HG03378 (cell line): Measurements from ENCODE around the gene PITPNM3.
"Not testable (repeated sequence)": the region's sequence is repeated elsewhere in the genome, so short reads cannot be mapped to it uniquely, and the experiment has no call there.

Source experiments
- ATAC-seq: cut with Tn5 transposase; IDR thresholded peaks from one replicate; pipeline ENCODE4 v1.9.1; 2021; ENCODE audit warnings: mild to moderate bottlenecking, moderate library complexity; ENCODE audit not compliant: unreplicated experiment

Gene PITPNM3

DNA sequence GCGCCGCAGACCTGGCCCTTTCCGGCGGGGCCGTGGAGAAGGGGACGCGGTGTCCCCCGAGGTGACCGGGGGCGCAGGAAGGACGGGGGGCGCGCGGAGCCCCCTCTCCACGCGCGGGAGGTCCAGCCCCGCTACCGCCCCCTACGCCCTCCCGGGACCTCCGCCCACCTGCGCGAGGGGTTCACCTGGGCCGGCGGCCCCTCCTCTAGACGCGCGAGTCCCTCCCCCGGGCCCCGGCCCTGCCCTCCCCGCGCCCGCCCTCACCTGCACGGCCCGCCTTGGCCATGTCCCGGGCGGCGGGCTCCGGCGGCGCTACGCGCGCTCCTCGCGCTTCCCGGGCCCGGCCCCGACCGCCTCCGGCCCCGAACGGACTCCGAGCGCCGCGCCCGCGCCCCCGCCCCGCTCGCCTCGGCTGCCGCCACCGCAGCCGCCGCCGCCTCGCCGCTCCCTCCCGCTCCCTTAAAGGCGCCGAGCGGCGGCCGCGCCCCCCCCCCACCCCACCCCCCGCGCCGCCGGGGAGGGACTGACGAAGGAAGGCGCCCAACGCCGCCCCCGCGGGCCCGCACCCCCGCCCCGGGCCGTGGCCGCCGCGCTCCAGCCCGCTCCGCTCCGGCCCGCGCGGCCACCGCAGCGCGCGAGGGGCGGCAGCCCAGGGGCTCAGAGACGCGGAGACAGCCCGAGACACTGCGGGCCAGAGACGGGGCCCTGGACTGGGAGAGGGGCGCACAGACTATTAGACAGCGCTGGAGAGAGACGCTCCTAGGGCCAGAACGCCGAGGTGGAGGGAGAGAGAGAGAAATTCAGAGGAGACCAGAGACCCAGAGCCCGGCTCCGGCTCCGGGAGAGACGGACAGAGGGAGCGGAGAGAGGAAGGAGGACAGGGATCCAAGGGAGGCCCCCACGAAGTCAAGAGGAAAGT is at the start of gene PITPNM3:
Gene PITPNM3, minus strand, starts transcription at position 435 of the 919 bp plus-strand sequence. Its CDS starts 149 bp downstream, at position 286.
- ATAC-seq, result no peak

DNA sequence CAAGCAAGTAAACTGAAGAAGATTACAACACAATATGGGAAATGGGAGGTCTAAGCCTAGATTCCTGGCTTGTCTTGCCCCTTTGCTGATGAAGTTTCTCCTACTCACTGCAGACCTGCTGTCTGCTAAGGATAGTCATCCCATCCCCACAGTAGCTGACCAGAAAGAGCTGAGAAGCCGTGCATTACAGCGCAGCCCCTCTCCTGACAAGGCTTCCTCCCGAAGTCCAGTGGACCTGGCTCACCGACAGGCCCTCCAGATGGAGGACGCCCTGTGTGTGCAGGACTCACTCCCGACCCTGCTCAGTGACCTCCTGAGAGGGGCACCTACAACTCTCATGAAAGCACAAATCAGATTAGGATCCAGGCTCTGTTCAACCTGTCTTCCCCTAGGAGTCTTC is 48.8 kb upstream of the PITPNM3 start:
- no peak for ATAC-seq

DNA sequence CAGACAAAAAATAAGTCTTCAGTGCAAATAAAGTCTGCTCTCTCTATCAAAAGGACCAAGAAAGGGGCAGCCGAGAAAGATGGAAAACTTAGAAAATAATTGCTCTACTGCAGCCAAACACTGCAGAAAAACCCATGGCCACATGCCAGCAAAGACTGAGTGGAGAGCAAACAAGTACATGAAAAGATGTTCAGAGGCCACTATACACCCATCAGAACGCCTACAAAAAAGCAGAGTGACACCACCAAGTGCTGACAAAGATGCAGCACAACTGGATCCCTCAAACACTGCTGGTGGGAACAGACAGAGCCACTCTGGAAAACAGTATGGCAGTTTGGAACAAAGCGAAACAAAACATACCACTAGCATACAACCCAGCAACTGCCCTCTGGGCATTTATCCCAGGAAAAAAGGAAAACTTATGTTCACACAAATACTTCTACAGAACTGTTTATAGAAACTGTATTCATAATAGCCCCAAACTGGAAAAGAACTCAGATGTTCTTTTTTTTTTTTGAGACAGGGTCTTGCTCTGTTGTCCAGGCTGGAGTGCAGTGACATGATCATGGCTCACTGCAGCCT is 47.5 kb upstream of the PITPNM3 start:
- ATAC-seq, result no peak

DNA sequence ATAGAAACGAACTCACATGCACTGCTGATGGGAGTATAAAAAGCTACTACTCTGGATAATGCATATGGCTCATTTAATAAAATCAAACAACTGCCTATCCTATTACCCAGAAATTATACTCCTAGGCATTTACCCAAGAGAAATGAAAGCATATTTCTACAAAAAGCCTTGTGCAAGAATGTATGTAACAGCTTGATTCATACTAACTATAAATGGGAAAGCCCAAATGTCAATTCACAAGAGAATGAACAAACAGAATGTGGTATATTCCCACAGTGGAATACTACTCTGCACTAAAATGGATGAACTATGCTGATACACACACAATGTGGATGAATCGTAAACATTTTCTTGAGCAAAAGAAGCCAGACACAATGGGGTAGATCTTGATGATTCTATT is 45.8 kb upstream of the PITPNM3 start:
- no peak for ATAC-seq

- ATAC-seq, result no peak
These were observed 43.0 kb upstream of the PITPNM3 start for GRCh38 chr17:6599364-6599763.

DNA sequence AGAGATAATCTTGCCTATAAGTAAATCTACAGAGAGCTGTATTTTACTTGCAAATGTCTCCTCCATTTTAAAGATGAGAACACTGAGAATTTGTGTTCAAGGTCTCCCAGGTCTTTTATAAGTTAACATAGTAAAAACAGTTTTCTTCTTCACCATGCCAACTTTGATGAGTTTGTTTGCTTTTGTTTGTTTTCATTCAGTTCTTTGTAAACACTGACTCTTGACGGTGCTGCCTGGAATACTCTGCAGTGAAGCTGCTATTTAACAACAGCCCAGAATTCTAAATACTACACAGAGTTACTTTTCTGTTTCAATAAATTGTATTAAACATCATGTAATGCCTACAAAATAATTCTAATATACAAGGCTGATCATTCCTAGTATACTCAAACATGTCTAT is 41.4 kb upstream of the PITPNM3 start:
- no peak for ATAC-seq

DNA sequence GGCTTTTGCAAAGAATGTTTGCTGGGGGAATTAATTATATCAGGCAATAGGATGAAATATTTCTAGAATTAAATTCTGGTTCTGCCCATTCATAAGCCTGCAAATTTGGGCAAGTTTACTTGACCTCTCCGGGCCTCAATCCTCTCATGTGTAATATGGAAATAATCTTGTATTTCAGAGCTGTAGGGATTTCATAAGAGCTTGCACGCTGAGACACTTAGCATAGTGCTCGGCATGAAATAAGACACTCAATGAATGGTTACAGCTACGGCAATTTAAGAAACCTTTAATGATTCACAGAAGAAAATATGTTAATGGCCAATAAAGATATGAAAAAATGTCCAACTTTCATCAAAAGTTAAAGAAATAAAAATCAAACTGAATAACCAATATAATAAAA is 40.6 kb upstream of the PITPNM3 start:
- ATAC-seq, result no peak

DNA sequence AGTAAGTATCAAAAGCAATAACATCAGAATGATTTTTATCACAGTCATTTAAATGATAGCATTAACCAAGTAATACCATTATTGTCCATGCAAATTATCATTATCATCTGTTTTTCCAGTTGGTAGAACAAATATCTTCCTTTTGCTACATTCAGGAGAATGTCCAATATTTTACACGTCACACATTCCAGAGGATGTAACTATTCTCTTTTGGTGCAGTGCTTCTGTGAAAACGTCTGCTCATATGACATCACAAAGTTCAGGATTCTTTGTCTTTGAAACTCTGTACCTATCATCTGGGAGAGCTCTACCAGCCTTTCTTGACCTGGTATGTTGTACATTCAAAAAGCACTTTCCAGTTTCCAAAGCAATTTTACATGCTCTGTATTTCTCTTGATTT is 40.2 kb upstream of the PITPNM3 start:
- ATAC-seq, result no peak

GRCh38 chr17:6596081-6596480 is 39.7 kb upstream of the PITPNM3 start:
- ATAC-seq, result no peak

- not testable (repeated sequence) for ATAC-seq
These were observed 37.0 kb upstream of the PITPNM3 start for GRCh38 chr17:6593371-6593770.

DNA sequence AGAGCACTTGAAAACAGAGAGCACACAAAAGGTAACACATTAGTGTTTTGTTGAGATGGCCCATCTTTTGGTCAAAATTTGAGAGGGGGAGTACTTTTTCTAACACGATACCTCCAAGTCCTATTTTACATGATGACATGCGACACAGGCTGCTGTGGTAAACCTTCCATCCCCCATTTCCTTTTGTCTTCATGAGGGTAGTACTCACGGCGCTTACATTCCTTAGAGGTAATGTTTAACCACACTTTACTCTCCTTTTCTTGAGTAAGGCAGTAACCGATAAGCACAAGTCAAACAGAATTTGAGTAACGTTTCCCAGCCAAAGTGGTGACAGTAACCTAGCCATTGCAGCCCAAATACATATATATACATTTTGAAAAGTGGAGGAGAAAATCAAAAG is 35.8 kb upstream of the PITPNM3 start:
- ATAC-seq, result no peak

- ATAC-seq, result no peak
These were observed 35.3 kb upstream of the PITPNM3 start for GRCh38 chr17:6591599-6592158.

DNA sequence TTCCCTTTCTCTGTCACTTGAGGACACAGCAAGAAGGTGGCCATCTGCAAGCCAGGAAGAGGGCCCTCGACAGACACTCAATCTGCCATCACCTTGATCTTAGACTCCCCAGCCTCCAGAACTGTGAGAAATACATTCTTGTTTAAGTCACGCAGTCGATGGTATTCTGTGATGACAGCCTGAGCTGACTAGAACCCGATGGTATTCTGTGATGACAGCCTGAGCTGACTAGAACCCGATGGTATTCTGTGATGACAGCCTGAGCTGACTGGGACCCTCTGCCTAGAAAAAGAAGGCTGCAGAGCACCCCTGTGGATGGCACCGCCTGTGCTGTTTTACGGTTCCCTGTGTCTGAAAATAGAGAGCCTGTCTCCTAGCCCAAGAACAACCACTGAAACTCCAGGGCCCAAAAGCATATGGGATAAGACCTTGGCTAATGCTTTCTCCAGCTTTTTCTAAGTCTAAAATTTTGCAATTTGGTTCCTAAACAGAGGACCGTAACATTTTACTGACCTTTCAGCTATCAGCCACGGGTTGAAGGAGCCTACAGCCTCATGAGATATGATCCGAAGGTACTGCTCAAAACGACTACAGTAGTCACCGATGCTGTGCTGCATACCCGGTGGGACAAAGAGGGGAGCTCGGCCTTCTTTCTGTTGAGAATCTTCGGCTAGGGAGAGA is 33.1 kb upstream of the PITPNM3 start:
- ATAC-seq, result no peak

- no peak for ATAC-seq
These were observed 31.8 kb upstream of the PITPNM3 start for GRCh38 chr17:6588165-6588564.

DNA sequence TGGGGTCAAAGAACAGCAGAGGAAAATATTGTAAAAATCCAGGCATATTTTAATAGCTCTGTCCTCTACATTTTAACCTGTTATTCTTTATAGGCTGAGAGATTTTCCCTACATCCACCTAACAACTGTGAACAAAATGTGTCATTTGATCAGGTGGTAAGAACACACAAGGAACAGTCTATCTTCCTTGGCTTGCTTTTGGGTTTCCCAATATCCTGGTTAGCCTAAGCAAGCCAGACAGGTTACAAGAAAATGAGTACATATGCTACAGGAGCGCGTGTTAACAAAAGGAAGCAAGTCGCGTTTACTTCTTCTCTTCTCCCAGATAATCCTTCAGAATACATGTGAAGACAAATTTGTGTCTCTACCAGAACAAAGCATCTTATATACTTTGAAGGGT is 31.0 kb upstream of the PITPNM3 start:
- no peak for ATAC-seq

GRCh38 chr17:6583411-6583810 is 27.1 kb upstream of the PITPNM3 start:
- ATAC-seq, result no peak

GRCh38 chr17:6580625-6581024 is 24.3 kb upstream of the PITPNM3 start:
- no peak for ATAC-seq

- ATAC-seq, result no peak
These were observed 22.1 kb upstream of the PITPNM3 start for GRCh38 chr17:6578491-6578890.

GRCh38 chr17:6577686-6578263 is 21.4 kb upstream of the PITPNM3 start:
- no peak for ATAC-seq

DNA sequence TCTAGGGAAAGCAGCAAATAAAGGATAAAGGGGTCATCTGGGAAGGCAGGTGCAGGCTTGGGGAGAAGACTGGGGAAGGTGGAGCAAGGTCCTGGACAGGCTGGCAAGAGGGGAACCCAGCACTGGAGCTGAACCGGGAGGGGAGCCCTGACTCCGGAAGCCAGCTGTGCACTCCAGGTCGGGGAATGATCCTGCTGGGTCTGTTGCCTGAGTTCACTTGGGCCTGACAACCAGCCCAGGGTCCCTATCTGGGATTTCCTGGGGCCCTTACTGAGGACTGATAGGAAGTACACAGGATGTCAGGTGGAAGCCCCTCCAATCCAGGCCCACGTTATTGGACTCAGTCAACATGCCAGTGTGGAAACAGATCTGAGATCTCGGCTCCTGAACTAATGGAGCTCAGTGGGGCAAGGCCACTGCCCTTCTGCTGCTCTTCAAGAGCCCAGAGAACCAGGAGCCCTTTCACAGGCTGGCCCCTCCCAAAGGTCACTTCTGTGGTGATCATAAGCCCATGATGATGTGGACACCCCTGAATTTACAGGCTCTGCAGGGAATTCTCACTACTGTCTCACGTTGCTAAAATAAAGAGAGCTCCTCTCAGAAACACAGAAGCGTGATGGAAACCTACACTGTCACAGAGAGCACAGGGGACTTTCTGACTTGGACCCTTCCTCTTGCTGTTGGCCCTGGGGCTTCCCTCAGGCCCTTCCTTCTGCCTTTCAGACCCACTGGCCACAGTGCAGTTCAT is 19.9 kb upstream of the PITPNM3 start:
- no peak for ATAC-seq
